HG03469 (cell line): ENCODE results near the gene YWHAG.
A peak's percentile ranks its signal among the peaks of the same experiment; 100 is the strongest.
"Not testable (repeated sequence)": the region's sequence is repeated elsewhere in the genome, so short reads cannot be mapped to it uniquely, and the experiment has no call there.

Experiments used
- ATAC-seq: cut with Tn5 transposase; IDR thresholded peaks from one replicate; pipeline ENCODE4 v1.9.1; 2021; ENCODE audit warnings: mild to moderate bottlenecking, moderate library complexity, moderate number of reproducible peaks; ENCODE audit not compliant: unreplicated experiment

Gene YWHAG

GRCh38 chr7:76301000-76301399 is 57.8 kb downstream of the YWHAG start:
- no peak for ATAC-seq

- no peak for ATAC-seq
Measured at GRCh38 chr7:76300166-76300731, 58.5 kb downstream of the YWHAG start.

- ATAC-seq, result no peak
Measured at GRCh38 chr7:76296743-76297740, 61.7 kb downstream of the YWHAG start.

GRCh38 chr7:76294344-76295024 is 64.3 kb downstream of the YWHAG start:
- ATAC-seq, result no peak

GRCh38 chr7:76293407-76293901 is 65.3 kb downstream of the YWHAG start:
- no peak for ATAC-seq

- not testable (repeated sequence) for ATAC-seq
Measured at GRCh38 chr7:76292911-76293310, 65.9 kb downstream of the YWHAG start.

GRCh38 chr7:76292213-76292573 is 66.6 kb downstream of the YWHAG start:
- no peak for ATAC-seq

GRCh38 chr7:76291351-76292212 is 67.2 kb downstream of the YWHAG start:
- ATAC-seq, result peak; percentile 61

GRCh38 chr7:76290847-76291350 is 67.9 kb downstream of the YWHAG start:
- ATAC-seq, result not testable (repeated sequence)

GRCh38 chr7:76286842-76287403 is 71.9 kb downstream of the YWHAG start:
- ATAC-seq, result no peak

GRCh38 chr7:76285604-76286374 is 73.0 kb downstream of the YWHAG start:
- no peak for ATAC-seq

GRCh38 chr7:76283254-76284159 is 75.3 kb downstream of the YWHAG start:
- no peak for ATAC-seq

- no peak for ATAC-seq
Measured at GRCh38 chr7:76282344-76283253, 76.2 kb downstream of the YWHAG start.

GRCh38 chr7:76281706-76282343 is 77.0 kb downstream of the YWHAG start:
- ATAC-seq, result no peak

GRCh38 chr7:76281006-76281705 is 77.6 kb downstream of the YWHAG start:
- ATAC-seq, result no peak

- ATAC-seq, result no peak
Measured at GRCh38 chr7:76280408-76280807, 78.4 kb downstream of the YWHAG start.
